RWPE2 (cell line): ENCODE data around the gene MFAP1.

Experiments used
- ATAC-seq: fragments of 200-7000 bp; cut with Tn5 transposase; 3 replicates; pipeline ENCODE4 v1.9.1; 2021; ENCODE audit warnings: low read depth
- DNase-seq: peaks from one replicate; pipeline ENCODE4 v3.0.0-alpha.2; 2020; ENCODE audit warnings: low spot score
- H3K27ac ChIP-seq: fragments of 450-650 bp; 2 replicates; pipeline ENCODE4 v1.5.1; 2017; ENCODE audit warnings: mild to moderate bottlenecking; ENCODE audit not compliant: poor library complexity, severe bottlenecking
- H3K27me3 ChIP-seq: fragments of 250-450 bp; sonication (Bioruptor Pico); 2 replicates; pipeline ENCODE4 v1.5.1; 2021; ENCODE audit warnings: mild to moderate bottlenecking, moderate library complexity; ENCODE audit not compliant: insufficient read depth, poor library complexity, severe bottlenecking
- H3K36me3 ChIP-seq: fragments of 250-450 bp; sonication (Bioruptor Pico); 2 replicates; pipeline ENCODE4 v1.5.1; 2020; ENCODE audit warnings: low read depth, mild to moderate bottlenecking, moderate library complexity
- H3K4me1 ChIP-seq: fragments of 250-450 bp; sonication (Bioruptor Pico); 2 replicates; pipeline ENCODE4 v1.5.1; 2021; ENCODE audit warnings: mild to moderate bottlenecking, moderate library complexity; ENCODE audit not compliant: insufficient read depth, poor library complexity, severe bottlenecking
- H3K4me3 ChIP-seq: fragments of 250-450 bp; sonication (Bioruptor Pico); 2 replicates; pipeline ENCODE4 v1.5.1; 2021; ENCODE audit warnings: mild to moderate bottlenecking, moderate library complexity; ENCODE audit not compliant: severe bottlenecking
- H3K9me3 ChIP-seq: fragments of 250-450 bp; sonication (Bioruptor Pico); 2 replicates; pipeline ENCODE4 v1.5.1; 2021; ENCODE audit warnings: mild to moderate bottlenecking, moderate library complexity; ENCODE audit not compliant: severe bottlenecking
- CTCF ChIP-seq: fragments of 450-650 bp; IDR thresholded peaks from one replicate; pipeline ENCODE4 v1.5.1; 2017; ENCODE audit warnings: mild to moderate bottlenecking, moderate library complexity; ENCODE audit not compliant: poor library complexity, severe bottlenecking

The MFAP1 gene

GRCh38 chr15:43777267-43777914 lies 47.1 kb downstream of the MFAP1 start:
- Histone ChIP-seq H3K27me3 (no peaks in the 10 kb centered on the region), H3K36me3 (peaks cover 15% of the 10 kb centered on the region), H3K27ac (peak overlapping the region; percentile 47), H3K4me1 (no peaks in the 10 kb centered on the region), H3K9me3 (no peaks in the 10 kb centered on the region), H3K4me3 (peak overlapping the region; percentile 46)
- peak; percentile 90 for DNase-seq
- peak; percentile 66 for ATAC-seq
- peak; percentile 98 for TF ChIP-seq CTCF

GRCh38 chr15:43776718-43777266 lies 47.7 kb downstream of the MFAP1 start, which contains the start of gene ELL3:
Gene ELL3 (minus strand): TSS chr15:43776966. CDS start chr15:43776901, 65 bp downstream.
- no peaks in the 10 kb centered on the region for H3K4me1 ChIP-seq
- H3K9me3 ChIP-seq, result no peaks in the 10 kb centered on the region
- peak; percentile 64 for ATAC-seq
- no peak for TF ChIP-seq CTCF
- DNase-seq, result peak; percentile 90
- H3K27ac ChIP-seq, result peak within 1 kb of the TSS; percentile 47
- H3K27me3 ChIP-seq, result no peaks in the 10 kb centered on the region
- H3K36me3 ChIP-seq, result peaks cover 21% of the 10 kb centered on the region
- peak within 1 kb of the TSS; percentile 46 for H3K4me3 ChIP-seq

- peak overlapping the region; percentile 47 for H3K27ac ChIP-seq
- ATAC-seq, result peak; percentile 9
- H3K4me3 ChIP-seq, result peak overlapping the region; percentile 46
- H3K4me1 ChIP-seq, result no peaks in the 10 kb centered on the region
- H3K36me3 ChIP-seq, result peaks cover 27% of the 10 kb centered on the region
- DNase-seq, result peak; percentile 81
- no peak for TF ChIP-seq CTCF
- no peaks in the 10 kb centered on the region for H3K9me3 ChIP-seq
- H3K27me3 ChIP-seq, result no peaks in the 10 kb centered on the region
Measured at GRCh38 chr15:43776101-43776717, 48.3 kb downstream of the MFAP1 start.

GRCh38 chr15:43775411-43775965 lies 49.0 kb downstream of the MFAP1 start:
- Histone ChIP-seq H3K9me3 (no peaks in the 10 kb centered on the region), H3K36me3 (peaks cover 34% of the 10 kb centered on the region), H3K4me3 (peak overlapping the region; percentile 46), H3K4me1 (no peaks in the 10 kb centered on the region), H3K27me3 (no peaks in the 10 kb centered on the region), H3K27ac (peak overlapping the region; percentile 47)
- peak; percentile 94 for TF ChIP-seq CTCF
- peak; percentile 80 for DNase-seq
- peak; percentile 60 for ATAC-seq
